Adipocyte (in vitro differentiated cells): Measurements from ENCODE around the gene ZNF627.
"Not testable (repeated sequence)": the region's sequence is repeated elsewhere in the genome, so short reads cannot be mapped to it uniquely, and the experiment has no call there.

ENCODE experiments used
- DNase-seq: peaks from one replicate; pipeline ENCODE4 v3.0.0-alpha.2; 2015; ENCODE audit warnings: low read depth
- H3K27me3 ChIP-seq: replicated peaks from 2 replicates; pipeline ENCODE4 v1.7.0; 2013; ENCODE audit warnings: mild to moderate bottlenecking, low read length, moderate library complexity; ENCODE audit not compliant: control insufficient read depth, insufficient read depth
- H3K36me3 ChIP-seq: 2 replicates; pipeline ENCODE4 v1.7.0; 2013; ENCODE audit warnings: low read length, mild to moderate bottlenecking, moderate library complexity; ENCODE audit not compliant: control insufficient read depth, insufficient read depth, severe bottlenecking
- H3K4me1 ChIP-seq: 2 replicates; pipeline ENCODE4 v1.7.0; 2013; ENCODE audit warnings: mild to moderate bottlenecking, low read length, moderate library complexity; ENCODE audit not compliant: control insufficient read depth, insufficient read depth
- H3K4me3 ChIP-seq: 2 replicates; pipeline ENCODE4 v1.7.0; 2013; ENCODE audit warnings: mild to moderate bottlenecking, low read length, moderate library complexity
- H3K9ac ChIP-seq: 2 replicates; pipeline ENCODE4 v1.7.0; 2013; ENCODE audit warnings: mild to moderate bottlenecking, low read length, moderate library complexity
- H3K9me3 ChIP-seq: 2 replicates; pipeline ENCODE4 v1.7.0; 2013; ENCODE audit warnings: mild to moderate bottlenecking, low read length, moderate library complexity; ENCODE audit not compliant: control insufficient read depth

Gene ZNF627

GRCh38 chr19:11634018-11634662 is 36.9 kb downstream of the ZNF627 start:
- H3K4me1 ChIP-seq, H3K27me3 ChIP-seq, H3K4me3 ChIP-seq, H3K9me3 ChIP-seq, H3K36me3 ChIP-seq, H3K9ac ChIP-seq, DNase-seq: not testable (repeated sequence)

GRCh38 chr19:11639245-11639601 is 41.9 kb downstream of the ZNF627 start:
- Histone ChIP-seq H3K9me3 (no peaks in the 10 kb centered on the region), H3K4me3 (no peak overlapping the region), H3K27me3 (no peaks in the 10 kb centered on the region), H3K4me1 (no peaks in the 10 kb centered on the region), H3K9ac (no peak overlapping the region), H3K36me3 (no peaks in the 10 kb centered on the region)
- no peak for DNase-seq

GRCh38 chr19:11639602-11640471 is 42.6 kb downstream of the ZNF627 start:
- Histone ChIP-seq H3K27me3 (no peaks in the 10 kb centered on the region), H3K36me3 (no peaks in the 10 kb centered on the region), H3K4me1 (no peaks in the 10 kb centered on the region), H3K9me3 (no peaks in the 10 kb centered on the region), H3K9ac (peak overlapping the region; percentile 77), H3K4me3 (peak overlapping the region; percentile 88)
- DNase-seq: peak; percentile 98

- Histone ChIP-seq H3K4me1 (no peaks in the 10 kb centered on the region), H3K9me3 (no peaks in the 10 kb centered on the region), H3K36me3 (no peaks in the 10 kb centered on the region), H3K4me3 (no peak overlapping the region), H3K9ac (no peak overlapping the region), H3K27me3 (no peaks in the 10 kb centered on the region)
- DNase-seq: no peak
Measured at GRCh38 chr19:11641244-11641643, 44.0 kb downstream of the ZNF627 start.

GRCh38 chr19:11642902-11643301 is 45.6 kb downstream of the ZNF627 start:
- no peaks in the 10 kb centered on the region for H3K36me3 ChIP-seq
- DNase-seq: no peak

GRCh38 chr19:11649941-11650340 is 52.7 kb downstream of the ZNF627 start:
- H3K4me1 ChIP-seq: no peaks in the 10 kb centered on the region
- H3K27me3 ChIP-seq: no peaks in the 10 kb centered on the region
- no peak overlapping the region for H3K9ac ChIP-seq
- H3K36me3 ChIP-seq: peaks cover 9% of the 10 kb centered on the region
- peak; percentile 48 for DNase-seq
- peaks cover 48% of the 10 kb centered on the region for H3K9me3 ChIP-seq
- H3K4me3 ChIP-seq: no peak overlapping the region

More at GRCh38 chr19:11642902-11643301, 45.6 kb downstream of the ZNF627 start:
- no peak overlapping the region for H3K4me3 ChIP-seq
- H3K27me3 ChIP-seq: no peaks in the 10 kb centered on the region
- no peak overlapping the region for H3K9ac ChIP-seq
- no peaks in the 10 kb centered on the region for H3K4me1 ChIP-seq
- H3K9me3 ChIP-seq: peaks cover 1% of the 10 kb centered on the region

- Histone ChIP-seq H3K27me3 (no peaks in the 10 kb centered on the region), H3K9ac (no peak overlapping the region), H3K4me3 (peak overlapping the region; percentile 47), H3K36me3 (peaks cover 9% of the 10 kb centered on the region), H3K4me1 (no peaks in the 10 kb centered on the region), H3K9me3 (peaks cover 53% of the 10 kb centered on the region)
- DNase-seq: no peak
Measured at GRCh38 chr19:11651062-11651461, 53.8 kb downstream of the ZNF627 start.

GRCh38 chr19:11652056-11652455 is 54.8 kb downstream of the ZNF627 start:
- Histone ChIP-seq H3K9ac (no peak overlapping the region), H3K9me3 (peaks cover 53% of the 10 kb centered on the region), H3K4me1 (no peaks in the 10 kb centered on the region), H3K4me3 (peak overlapping the region; percentile 47), H3K27me3 (no peaks in the 10 kb centered on the region), H3K36me3 (peaks cover 9% of the 10 kb centered on the region)
- DNase-seq: no peak

- Histone ChIP-seq H3K4me3 (peak overlapping the region; percentile 19), H3K27me3 (no peaks in the 10 kb centered on the region), H3K9me3 (peaks cover 53% of the 10 kb centered on the region)
Measured at GRCh38 chr19:11652492-11652891, 55.2 kb downstream of the ZNF627 start.

GRCh38 chr19:11656535-11656934 is 59.3 kb downstream of the ZNF627 start:
- Histone ChIP-seq H3K27me3 (no peaks in the 10 kb centered on the region), H3K4me3 (no peak overlapping the region), H3K9me3 (peaks cover 35% of the 10 kb centered on the region), H3K9ac (no peak overlapping the region), H3K36me3 (peaks cover 9% of the 10 kb centered on the region), H3K4me1 (no peaks in the 10 kb centered on the region)
- no peak for DNase-seq

More at GRCh38 chr19:11652492-11652891, 55.2 kb downstream of the ZNF627 start:
- Histone ChIP-seq H3K4me1 (no peaks in the 10 kb centered on the region), H3K9ac (no peak overlapping the region), H3K36me3 (peaks cover 9% of the 10 kb centered on the region)
- DNase-seq: no peak

GRCh38 chr19:11657307-11657706 is 60.0 kb downstream of the ZNF627 start:
- peaks cover 3% of the 10 kb centered on the region for H3K36me3 ChIP-seq
- H3K4me1 ChIP-seq: no peaks in the 10 kb centered on the region
- H3K9ac ChIP-seq: no peak overlapping the region
- no peak for DNase-seq
- no peaks in the 10 kb centered on the region for H3K27me3 ChIP-seq
- no peak overlapping the region for H3K4me3 ChIP-seq
- peaks cover 27% of the 10 kb centered on the region for H3K9me3 ChIP-seq
